T-helper 1 cell treated with Interleukin-12 subunit alpha and Interleukin-12 subunit beta and Interleukin-4 antibody, amounts not matched to agents 30 ng/mL and 1 ng/mL, for 36 hours (primary cell): Measurements from ENCODE around the gene SLC7A7. TPM values are rescaled to one million over a fixed set of nuclear protein-coding genes. Genes with fewer than 3 reads are reported as not detected.
"Not testable (repeated sequence)": the region's sequence is repeated elsewhere in the genome, so short reads cannot be mapped to it uniquely, and the experiment has no call there.

Source experiments
- intact Hi-C: fragments of 100-400 bp; cut with micrococcal nuclease; formaldehyde crosslinking; loops from one replicate; pipeline ENCODE4 v1.15.1; 2024
- total RNA-seq: library from RNA; stranded (reverse); gene quantifications from 2 replicates; pipeline ENCODE4 v1.2.3, GENCODE V29; 2022

SLC7A7 gene
- total RNA-seq, 1 donor from 2014 or later = 0.54 TPM

- intact Hi-C loops = no loop called here
These were observed 20.7 kb downstream of the SLC7A7 start for GRCh38 chr14:22794551-22794951.

DNA sequence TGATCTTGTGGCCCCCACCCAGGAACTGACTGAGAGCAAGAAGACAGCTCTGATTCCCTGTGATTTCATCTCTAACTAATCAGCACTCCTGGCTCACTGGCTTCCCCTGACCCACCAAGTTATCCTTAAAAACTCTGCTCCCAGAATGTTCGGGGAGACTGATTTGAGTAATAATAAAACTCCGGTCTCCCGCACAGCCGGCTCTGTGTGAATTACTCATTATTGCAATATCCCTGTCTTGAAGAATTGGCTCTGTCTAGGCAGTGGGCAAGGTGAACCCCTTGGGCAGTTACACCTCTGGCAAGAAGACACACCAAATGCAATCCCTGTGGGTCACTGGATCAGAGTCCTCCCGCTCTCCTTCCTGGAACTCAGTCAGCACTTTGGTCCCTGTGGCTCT lies 21.3 kb downstream of the SLC7A7 start:
- intact Hi-C loops = no loop called here

DNA sequence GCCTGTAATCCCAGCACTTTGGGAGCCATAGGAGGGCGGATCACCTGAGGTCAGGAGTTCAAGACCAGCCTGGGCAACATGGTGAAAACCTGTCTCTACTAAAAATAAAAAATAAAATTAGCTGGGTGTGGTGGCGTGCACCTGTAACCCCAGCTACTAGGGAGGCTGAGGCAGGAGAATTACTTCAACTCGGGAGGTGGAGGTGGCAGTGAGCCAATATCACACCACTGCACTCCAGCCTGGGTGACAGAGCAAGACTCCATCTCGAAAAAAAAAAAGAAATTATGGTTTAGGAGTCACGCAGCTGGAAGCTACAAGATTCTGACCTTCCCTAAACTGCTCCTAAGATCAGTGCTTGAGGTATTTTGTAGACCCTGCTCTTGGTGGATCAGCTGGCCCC lies 21.7 kb downstream of the SLC7A7 start:
- intact Hi-C loops = not testable (repeated sequence)

- intact Hi-C loops = no loop called here
These were observed 23.1 kb downstream of the SLC7A7 start for GRCh38 chr14:22792158-22792557.

- intact Hi-C loops = no loop called here
These were observed 23.9 kb downstream of the SLC7A7 start for GRCh38 chr14:22791301-22791700.

DNA sequence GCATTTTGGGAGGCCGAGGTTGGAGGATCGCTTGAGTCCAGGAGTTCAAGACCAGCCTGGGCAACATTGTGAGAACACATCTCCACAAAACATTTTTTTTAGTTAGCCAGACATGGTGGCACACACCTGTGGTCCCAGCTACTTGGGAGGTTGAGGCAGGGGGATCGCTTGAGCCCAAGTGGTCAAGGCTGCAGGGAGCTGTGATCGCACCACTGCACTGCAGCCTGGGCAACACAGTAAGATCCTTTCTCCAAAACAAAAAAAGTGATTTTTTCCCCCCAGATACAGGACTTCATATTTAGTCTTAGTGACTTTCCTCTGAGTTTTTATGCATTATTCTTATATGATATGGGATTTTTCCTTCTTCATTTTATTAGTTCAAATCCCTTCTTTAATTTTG lies 28.6 kb downstream of the SLC7A7 start:
- intact Hi-C loops = no loop called here

DNA sequence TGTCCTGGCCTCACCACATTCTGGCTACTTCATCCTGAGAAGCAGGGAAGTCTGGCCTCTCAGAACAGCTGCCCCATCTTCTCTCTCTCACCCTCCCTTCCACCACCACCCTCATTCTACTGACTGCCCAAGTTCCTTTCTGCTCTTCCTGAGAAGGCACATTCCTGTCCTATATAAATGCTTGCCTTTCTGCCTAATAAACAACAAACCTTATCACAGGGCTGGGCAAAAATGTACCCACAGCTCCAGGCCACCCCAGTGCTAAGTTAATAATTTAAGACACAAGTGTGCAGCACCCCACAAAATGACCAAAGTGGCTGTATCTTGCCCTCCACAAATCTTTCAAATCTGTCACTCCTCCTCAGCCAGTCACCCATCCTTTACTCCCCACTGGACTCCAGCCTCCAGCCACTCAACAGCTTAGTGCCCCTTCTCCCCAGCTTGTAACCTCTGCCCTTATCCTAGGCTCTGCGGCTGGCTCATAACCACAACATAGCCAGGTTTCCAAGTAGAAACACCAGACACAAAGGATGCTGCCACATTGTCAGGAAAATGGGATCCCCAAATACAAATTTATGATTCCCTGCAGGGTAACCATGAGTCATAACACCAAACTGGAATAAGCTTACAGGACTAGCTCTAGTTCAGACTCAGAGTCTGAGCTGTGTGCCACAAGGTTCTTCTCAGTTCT lies 33.8 kb downstream of the SLC7A7 start:
- intact Hi-C loops = no loop called here

- intact Hi-C loops = no loop called here
These were observed 34.3 kb downstream of the SLC7A7 start for GRCh38 chr14:22780941-22781300.

DNA sequence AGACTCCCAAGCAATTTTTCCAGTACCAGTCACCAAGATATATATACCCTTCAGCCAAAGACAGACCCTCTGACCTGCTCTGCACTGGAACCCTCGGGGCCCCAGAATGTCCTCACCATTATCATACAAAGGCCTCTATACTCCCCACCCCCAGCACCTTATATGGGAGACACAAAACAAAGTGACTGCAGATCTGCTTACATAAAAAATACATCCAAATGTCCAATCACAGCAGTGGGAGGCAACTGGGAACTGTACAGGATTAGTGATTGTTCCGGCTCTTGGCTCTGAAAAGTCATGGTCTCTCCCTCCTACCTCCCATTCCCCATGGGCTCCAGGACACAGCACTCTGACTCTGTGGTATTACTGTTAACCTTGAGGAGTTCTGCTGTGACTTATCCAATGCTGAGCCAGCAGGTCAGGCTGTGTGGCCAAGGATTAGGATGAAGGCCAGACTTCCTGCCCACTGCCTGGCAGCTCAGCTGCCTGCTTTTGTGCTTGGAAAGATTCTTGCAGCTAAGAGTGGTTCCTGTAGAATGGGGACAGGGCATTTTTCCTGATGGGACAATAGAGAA lies 35.0 kb downstream of the SLC7A7 start:
- intact Hi-C loops = no loop called here

DNA sequence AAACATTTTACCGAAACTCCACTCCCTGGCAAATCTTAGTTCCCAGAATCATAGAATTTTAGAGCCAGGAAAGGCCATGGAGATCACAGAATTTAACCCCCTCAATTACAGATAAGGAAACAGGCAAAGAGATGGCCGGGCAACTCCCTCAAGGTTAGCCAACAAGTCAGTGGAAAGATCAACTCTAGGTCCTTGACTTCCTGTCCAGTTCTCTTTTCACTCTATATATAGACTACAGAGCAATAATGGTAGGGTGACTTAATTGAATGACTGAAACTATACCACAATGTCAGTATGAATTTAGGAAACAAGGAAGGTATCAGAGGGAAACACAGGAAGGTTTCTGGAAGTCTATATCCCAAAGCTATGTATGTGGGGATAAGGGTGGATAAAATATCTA lies 37.2 kb downstream of the SLC7A7 start:
- intact Hi-C loops = no loop called here

- intact Hi-C loops = not testable (repeated sequence)
These were observed 38.4 kb downstream of the SLC7A7 start for GRCh38 chr14:22776849-22777248.

- intact Hi-C loops = no loop called here
These were observed 39.0 kb downstream of the SLC7A7 start for GRCh38 chr14:22776215-22776614.

- intact Hi-C loops = no loop called here
These were observed 41.1 kb downstream of the SLC7A7 start for GRCh38 chr14:22774011-22774706.

GRCh38 chr14:22773162-22774010 lies 41.8 kb downstream of the SLC7A7 start:
- intact Hi-C loops = no loop called here

DNA sequence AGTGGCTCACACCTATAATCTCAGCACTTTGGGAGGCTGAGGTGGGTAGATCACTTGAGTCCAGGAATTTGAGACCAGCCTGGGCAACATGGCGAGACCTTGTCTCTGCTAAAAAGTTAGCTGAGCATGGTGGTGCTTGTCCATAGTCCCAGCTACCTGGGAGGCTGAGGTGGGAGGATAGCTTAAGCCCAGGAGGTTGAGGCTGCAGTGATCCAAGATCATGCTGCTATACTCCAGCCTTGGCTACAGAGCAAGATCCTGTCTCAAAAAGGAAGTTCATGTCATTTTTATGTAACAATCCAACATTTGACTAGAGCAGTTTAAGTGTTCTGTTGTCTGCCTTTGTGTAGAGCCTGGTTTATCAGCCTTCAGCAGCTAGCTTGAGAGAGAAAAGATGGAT lies 42.5 kb downstream of the SLC7A7 start:
- intact Hi-C loops = no loop called here

DNA sequence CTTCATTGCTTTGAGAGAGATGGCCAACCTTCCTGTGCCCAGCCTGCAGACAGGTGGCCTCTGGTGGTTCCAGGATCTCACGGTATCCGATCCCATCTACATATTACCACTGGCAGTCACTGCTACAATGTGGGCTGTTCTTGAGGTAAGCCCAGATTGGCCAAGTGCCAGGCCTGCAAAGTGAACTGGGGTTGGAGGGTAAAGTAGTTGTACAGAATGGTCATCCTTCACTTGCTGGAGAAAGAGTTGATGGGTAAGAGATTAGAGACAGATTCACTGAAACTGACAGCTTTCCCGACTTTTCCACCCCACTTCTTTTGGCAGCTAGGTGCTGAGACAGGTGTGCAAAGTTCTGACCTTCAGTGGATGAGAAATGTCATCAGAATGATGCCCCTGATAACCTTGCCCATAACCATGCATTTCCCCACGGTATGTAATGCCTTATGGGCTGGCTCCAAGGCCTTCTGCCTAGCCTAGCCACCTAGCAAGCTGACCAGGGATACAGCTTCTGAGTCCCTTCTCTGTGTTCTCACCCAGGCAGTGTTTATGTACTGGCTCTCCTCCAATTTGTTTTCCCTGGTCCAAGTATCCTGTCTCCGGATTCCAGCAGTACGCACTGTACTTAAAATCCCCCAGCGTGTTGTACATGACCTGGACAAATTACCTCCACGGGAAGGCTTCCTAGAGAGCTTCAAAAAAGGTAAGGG lies 44.6 kb downstream of the SLC7A7 start:
- intact Hi-C loops = no loop called here

GRCh38 chr14:22769369-22769768 lies 45.9 kb downstream of the SLC7A7 start:
- intact Hi-C loops = loop anchor here (5.0 kb wide), 1 partner anchor 852 kb away; no protein-coding TSS in a partner anchor

DNA sequence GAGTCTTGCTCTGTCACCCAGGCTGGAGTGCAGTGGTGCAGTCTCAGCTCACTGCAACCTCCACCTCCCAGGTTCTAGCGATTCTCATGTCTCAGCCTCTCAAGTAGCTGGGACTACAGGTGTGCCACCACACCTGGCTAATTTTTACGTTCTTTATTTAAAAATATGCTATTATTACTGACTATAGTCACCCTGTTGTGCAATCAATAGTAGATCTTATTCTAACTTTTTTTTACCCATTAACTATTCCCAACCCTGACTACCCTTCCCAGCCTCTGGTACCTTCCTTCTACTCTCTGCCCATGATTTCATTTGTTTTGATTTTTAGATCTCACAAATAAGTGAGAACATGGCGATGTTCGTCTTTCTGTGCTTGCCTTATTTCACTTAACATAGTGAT lies 46.3 kb downstream of the SLC7A7 start:
- intact Hi-C loops = loop anchor here (5.0 kb wide), 1 partner anchor 852 kb away; no protein-coding TSS in a partner anchor

DNA sequence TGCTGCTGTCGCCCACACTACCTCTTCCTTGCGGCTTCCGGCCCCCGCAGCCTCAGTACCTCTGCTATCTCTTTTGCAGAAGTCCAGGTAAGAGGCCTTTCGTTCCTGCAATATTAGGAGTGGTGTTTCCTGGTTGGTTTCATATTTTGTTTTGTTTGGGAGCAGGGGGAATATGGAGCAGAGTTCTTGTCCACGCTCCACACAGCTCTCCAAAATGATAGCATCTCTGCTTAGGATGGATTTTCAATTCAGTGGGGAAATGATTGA lies 48.0 kb downstream of the SLC7A7 start:
- intact Hi-C loops = loop anchor here (2.0 to 5.0 kb wide), 2 partner anchors 328 to 850 kb away; partner anchors contain the start of genes ACIN1 and C14orf119

GRCh38 chr14:22766457-22767322 lies 48.5 kb downstream of the SLC7A7 start, which contains the start of gene OXA1L:
Gene OXA1L (plus strand): TSS chr14:22766688. CDS start chr14:22766702, 14 bp downstream.
- intact Hi-C loops = loop anchor here (1.0 to 5.0 kb wide), 11 partner anchors 29 to 849 kb away; partner anchors contain the start of genes ACIN1, C14orf119, DAD1 and LRP10
